Measurements from ENCODE around the gene FOXI1. TPM values are rescaled to one million over a fixed set of nuclear protein-coding genes. Genes with fewer than 3 reads are reported as not detected.

The FOXI1 gene
- total RNA-seq, 1 experiment from 2014 or later: not detected

- no peaks in the 10 kb centered on the region for H3K79me2 ChIP-seq (ENCODE audit: insufficient read depth, low read length)
- H3K9ac ChIP-seq (ENCODE audit: low read length): no peak overlapping the region
- DNase-seq (ENCODE audit: low read depth, low spot score): no peak
- no peaks in the 10 kb centered on the region for H3K4me1 ChIP-seq (ENCODE audit: control insufficient read depth in 1 of 2, insufficient read depth in 2 of 2, low read length in 2 of 2)
- H3K27me3 ChIP-seq (ENCODE audit: insufficient read depth, low read length): peaks cover 71% of the 10 kb centered on the region
- no peak overlapping the region for H2AFZ ChIP-seq (ENCODE audit: low read depth, low read length, poor library complexity, severe bottlenecking)
- CTCF ChIA-PET: interaction anchor here (1.2 to 2.6 kb wide), 2 partner anchors 11 to 12 kb away, joined by 3 to 13 read pairs; no protein-coding TSS in a partner anchor
- H3K4me3 ChIP-seq (replicated peaks in 1 of 2; ENCODE audit: low read depth in 1 of 2, low read length in 2 of 2): no peak overlapping the region
- no peak for ATAC-seq
- H4K20me1 ChIP-seq (ENCODE audit: insufficient read depth): no peaks in the 10 kb centered on the region
- POLR2A ChIA-PET: no interaction called here
- no peaks in the 10 kb centered on the region for H3K36me3 ChIP-seq (ENCODE audit: control insufficient read depth in 1 of 2, insufficient read depth in 2 of 2, low read length in 2 of 2)
- no peak overlapping the region for H3K27ac ChIP-seq (ENCODE audit: low read depth, low read length)
- no peak overlapping the region for H3K4me2 ChIP-seq (ENCODE audit: low read length)
- TF ChIP-seq, protein P1, sequence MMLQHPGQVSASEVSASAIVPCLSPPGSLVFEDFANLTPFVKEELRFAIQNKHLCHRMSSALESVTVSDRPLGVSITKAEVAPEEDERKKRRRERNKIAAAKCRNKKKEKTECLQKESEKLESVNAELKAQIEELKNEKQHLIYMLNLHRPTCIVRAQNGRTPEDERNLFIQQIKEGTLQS (IDR thresholded peaks at IDR 0.05): no peak
- TF ChIP-seq, protein P2, sequence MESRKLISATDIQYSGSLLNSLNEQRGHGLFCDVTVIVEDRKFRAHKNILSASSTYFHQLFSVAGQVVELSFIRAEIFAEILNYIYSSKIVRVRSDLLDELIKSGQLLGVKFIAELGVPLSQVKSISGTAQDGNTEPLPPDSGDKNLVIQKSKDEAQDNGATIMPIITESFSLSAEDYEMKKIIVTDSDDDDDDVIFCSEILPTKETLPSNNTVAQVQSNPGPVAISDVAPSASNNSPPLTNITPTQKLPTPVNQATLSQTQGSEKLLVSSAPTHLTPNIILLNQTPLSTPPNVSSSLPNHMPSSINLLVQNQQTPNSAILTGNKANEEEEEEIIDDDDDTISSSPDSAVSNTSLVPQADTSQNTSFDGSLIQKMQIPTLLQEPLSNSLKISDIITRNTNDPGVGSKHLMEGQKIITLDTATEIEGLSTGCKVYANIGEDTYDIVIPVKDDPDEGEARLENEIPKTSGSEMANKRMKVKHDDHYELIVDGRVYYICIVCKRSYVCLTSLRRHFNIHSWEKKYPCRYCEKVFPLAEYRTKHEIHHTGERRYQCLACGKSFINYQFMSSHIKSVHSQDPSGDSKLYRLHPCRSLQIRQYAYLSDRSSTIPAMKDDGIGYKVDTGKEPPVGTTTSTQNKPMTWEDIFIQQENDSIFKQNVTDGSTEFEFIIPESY (IDR thresholded peaks at IDR 0.05; ENCODE audit: extremely low read depth, insufficient replicate concordance, low read length): no peak
- TF ChIP-seq, protein P3, sequence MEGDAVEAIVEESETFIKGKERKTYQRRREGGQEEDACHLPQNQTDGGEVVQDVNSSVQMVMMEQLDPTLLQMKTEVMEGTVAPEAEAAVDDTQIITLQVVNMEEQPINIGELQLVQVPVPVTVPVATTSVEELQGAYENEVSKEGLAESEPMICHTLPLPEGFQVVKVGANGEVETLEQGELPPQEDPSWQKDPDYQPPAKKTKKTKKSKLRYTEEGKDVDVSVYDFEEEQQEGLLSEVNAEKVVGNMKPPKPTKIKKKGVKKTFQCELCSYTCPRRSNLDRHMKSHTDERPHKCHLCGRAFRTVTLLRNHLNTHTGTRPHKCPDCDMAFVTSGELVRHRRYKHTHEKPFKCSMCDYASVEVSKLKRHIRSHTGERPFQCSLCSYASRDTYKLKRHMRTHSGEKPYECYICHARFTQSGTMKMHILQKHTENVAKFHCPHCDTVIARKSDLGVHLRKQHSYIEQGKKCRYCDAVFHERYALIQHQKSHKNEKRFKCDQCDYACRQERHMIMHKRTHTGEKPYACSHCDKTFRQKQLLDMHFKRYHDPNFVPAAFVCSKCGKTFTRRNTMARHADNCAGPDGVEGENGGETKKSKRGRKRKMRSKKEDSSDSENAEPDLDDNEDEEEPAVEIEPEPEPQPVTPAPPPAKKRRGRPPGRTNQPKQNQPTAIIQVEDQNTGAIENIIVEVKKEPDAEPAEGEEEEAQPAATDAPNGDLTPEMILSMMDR (IDR thresholded peaks at IDR 0.05 in 2 of 3, conservative IDR thresholded peaks at IDR 0.05 in 1 of 3; ENCODE audit: borderline replicate concordance in 1 of 3, insufficient read depth in 1 of 3, low read depth in 2 of 3, low read length in 2 of 3): no peak
- no peak for TF ChIP-seq RAD21 (IDR thresholded peaks at IDR 0.05; ENCODE audit: low read depth)
- no peak for TF ChIP-seq EZH2 (IDR thresholded peaks at IDR 0.05)
- TF ChIP-seq ZNF274 (IDR thresholded peaks at IDR 0.05; ENCODE audit: low read depth, low read length): no peak
- TF ChIP-seq YY1 (IDR thresholded peaks at IDR 0.05; ENCODE audit: extremely low read depth, insufficient replicate concordance, low read depth, low read length): no peak
- no peak for TF ChIP-seq CEBPB (IDR thresholded peaks at IDR 0.05; ENCODE audit: low read depth)
- no peak for TF ChIP-seq REST (IDR thresholded peaks at IDR 0.05; ENCODE audit: low read depth)
- TF ChIP-seq TCF7L2 (IDR thresholded peaks at IDR 0.05; ENCODE audit: borderline replicate concordance, extremely low read depth, insufficient read depth, insufficient read length): no peak
- TF ChIP-seq JUND (IDR thresholded peaks at IDR 0.05): no peak
- TF ChIP-seq SP1 (IDR thresholded peaks at IDR 0.05; ENCODE audit: low read depth): no peak
- no peak for TF ChIP-seq EZH2phosphoT487 (IDR thresholded peaks at IDR 0.05; ENCODE audit: borderline replicate concordance)
- no peak for TF ChIP-seq FOSL1 (IDR thresholded peaks at IDR 0.05; ENCODE audit: low read depth)
- no peak for TF ChIP-seq EGR1 (IDR thresholded peaks at IDR 0.05; ENCODE audit: low read depth)
- H3K9me3 ChIP-seq (ENCODE audit: control insufficient read depth in 1 of 2, insufficient read depth in 1 of 2, low read depth in 1 of 2, low read length in 2 of 2): no peaks in the 10 kb centered on the region
- intact Hi-C loops (cut with micrococcal nuclease): no loop called here
- no TSS peak for BruUV-seq (replicated peaks)
- no peaks in the 10 kb centered on the region for H3K9me2 ChIP-seq (ENCODE audit: insufficient read depth)
- RAD21 ChIA-PET (ENCODE audit: low non-redundant PET in 1 of 2, low total read pairs in 2 of 2, uncharacterized antibody in 2 of 2, unreplicated experiment in 2 of 2): no interaction called here
These were observed 46.5 kb upstream of the FOXI1 start for GRCh38 chr5:170059221-170059620.

Measured in HCT116 (cell line).